GM19099 (cell line): Measurements from ENCODE around the gene BAHD1.
A peak's percentile ranks its signal among the peaks of the same experiment; 100 is the strongest.

ENCODE experiments used
- POLR2A ChIP-seq: IDR thresholded peaks from 3 replicates; pipeline ENCODE4 v1.6.1; 2011; ENCODE audit warnings: low read depth; ENCODE audit not compliant: insufficient read length; ENCODE audit errors: extremely low read depth

The BAHD1 gene

GRCh38 chr15:40493089-40493840 is 52.5 kb downstream of the BAHD1 start:
- TF ChIP-seq POLR2A: no peak

DNA sequence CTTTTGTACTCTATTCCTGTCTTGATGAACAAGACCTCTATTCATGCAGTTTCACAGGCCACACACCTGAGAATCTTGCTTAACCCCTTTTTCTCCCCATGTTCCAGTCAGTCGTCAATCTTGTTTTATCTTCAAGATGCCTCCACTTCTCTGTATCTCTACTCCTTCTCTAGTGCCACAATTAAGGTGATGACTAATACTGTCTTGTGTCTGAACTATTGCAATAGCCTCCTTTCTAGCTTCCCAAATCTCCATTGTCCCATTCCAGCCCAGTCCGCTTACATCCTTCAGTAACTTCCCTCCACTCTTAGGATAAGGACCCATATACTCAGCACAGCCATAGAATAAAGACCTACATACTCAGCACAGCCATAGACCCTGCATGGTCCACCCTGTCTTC is 54.8 kb downstream of the BAHD1 start:
- no peak for TF ChIP-seq POLR2A

GRCh38 chr15:40498418-40498817 is 57.7 kb downstream of the BAHD1 start:
- TF ChIP-seq POLR2A: no peak

DNA sequence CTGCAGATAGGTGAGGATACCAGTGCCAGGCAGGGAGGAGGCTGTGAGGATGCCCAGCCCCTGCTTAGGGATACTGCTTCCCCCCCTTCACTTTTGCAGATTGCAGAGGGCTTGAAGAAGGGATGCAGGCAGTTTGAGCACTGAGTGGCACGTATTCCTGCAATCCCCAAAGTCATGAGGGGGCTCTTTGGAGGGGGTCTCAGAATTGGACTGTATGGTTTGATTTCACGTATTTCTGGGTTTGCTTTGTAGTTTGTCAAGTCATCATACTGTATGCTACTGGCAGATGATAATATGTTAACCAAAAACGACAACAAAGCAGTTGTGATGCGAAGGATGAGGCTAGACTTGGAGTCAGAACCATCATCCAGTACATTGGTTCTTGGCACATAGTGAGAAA is 58.1 kb downstream of the BAHD1 start:
- no peak for TF ChIP-seq POLR2A

DNA sequence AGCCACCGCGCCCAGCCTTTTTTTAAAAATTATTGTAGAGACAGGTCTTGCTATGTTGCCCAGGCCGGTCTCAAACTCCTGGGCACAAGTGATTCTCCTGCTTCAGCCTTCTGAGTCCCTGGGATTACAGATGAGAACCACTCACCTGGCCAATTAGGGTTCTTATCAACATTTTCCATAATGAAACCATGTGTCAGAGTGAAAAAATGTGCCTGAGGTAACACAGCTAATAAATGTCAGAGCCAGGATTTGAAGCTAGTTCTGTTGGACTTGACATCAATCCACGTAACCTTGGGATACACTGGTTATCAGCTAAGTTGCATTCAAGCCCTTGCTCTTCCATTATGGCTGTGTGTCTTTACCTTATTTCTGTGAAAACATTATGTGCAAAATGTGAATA is 59.2 kb downstream of the BAHD1 start:
- TF ChIP-seq POLR2A: no peak

- no peak for TF ChIP-seq POLR2A
These were observed 60.0 kb downstream of the BAHD1 start for GRCh38 chr15:40500568-40501330.

DNA sequence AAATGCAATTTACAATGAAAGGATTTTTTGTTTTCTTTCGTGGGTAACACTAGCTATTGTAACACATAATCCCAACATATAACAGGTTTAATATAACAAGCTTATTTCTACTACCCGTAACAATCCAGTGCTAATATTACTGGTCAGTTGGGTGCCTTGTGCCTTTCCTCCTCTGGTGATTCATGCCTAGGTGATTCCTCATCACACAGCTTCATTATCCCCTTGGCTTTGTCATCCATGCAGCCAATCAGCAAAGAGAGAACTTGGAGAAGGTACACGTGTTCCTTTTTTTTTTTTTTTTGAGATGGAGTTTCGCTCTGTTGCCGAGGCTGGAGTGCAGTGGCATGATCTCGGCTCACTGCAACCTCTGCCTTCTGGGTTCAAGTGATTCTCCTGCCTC is 60.7 kb downstream of the BAHD1 start:
- no peak for TF ChIP-seq POLR2A

- no peak for TF ChIP-seq POLR2A
These were observed 66.3 kb downstream of the BAHD1 start for GRCh38 chr15:40506964-40507571.

GRCh38 chr15:40508216-40508615 is 67.5 kb downstream of the BAHD1 start:
- no peak for TF ChIP-seq POLR2A

- no peak for TF ChIP-seq POLR2A
These were observed 69.4 kb downstream of the BAHD1 start for GRCh38 chr15:40510201-40510600.

DNA sequence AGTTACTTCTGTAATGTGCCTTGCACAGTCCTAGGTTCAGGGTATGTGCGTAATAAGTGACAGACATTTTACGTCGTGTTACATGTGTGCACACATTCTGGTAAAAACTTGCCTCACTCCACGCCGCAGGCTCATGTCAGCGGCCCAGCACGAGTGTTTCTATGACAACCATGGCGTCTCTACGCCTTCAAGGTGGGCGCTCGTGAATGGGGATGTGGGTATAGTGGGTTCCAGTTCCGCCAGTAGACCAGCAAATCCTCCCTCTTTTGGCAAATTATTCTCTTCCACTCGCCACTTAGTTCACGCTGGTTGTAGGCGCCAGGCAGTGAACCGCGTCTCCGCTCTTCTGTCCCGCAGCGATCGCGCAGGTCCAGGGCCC is 70.3 kb downstream of the BAHD1 start:
- no peak for TF ChIP-seq POLR2A

GRCh38 chr15:40511472-40512133 is 70.8 kb downstream of the BAHD1 start:
- TF ChIP-seq POLR2A: peak; percentile 26

DNA sequence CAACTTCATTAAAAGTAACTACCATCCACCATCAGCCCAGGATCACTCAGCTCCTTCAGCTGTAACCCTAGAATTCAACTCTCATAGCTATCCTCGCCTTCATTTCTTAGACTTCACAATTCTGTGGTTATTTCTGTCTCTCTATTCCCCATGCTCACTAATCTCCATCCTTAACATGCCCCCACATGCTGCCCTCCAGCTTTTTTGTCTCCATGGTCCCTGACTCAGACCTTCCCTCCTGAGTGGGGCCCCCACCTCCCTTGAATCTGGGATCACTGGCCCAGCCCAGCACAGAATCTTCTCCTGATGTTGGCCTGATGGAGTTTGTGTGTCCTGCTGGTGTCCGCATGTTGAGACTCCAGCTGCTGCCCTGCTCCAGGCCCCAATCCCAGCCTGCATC is 71.7 kb downstream of the BAHD1 start:
- TF ChIP-seq POLR2A: no peak

GRCh38 chr15:40513609-40514008 is 72.9 kb downstream of the BAHD1 start:
- TF ChIP-seq POLR2A: no peak

GRCh38 chr15:40516322-40516721 is 75.6 kb downstream of the BAHD1 start:
- no peak for TF ChIP-seq POLR2A
